Transverse colon (tissue), 4 donors: ENCODE results near the gene SLC6A17.

Experiments
- EP300 ChIP-seq: sonication (generic); formaldehyde crosslinking; IDR thresholded peaks from one replicate; pipeline ENCODE4 v1.6.1; 2017; ENCODE audit warnings: antibody characterized with exemption, low read depth
- POLR2A ChIP-seq: fragments of 450-650 bp; IDR thresholded peaks from one replicate; pipeline ENCODE4 v1.6.1; 2016; ENCODE audit warnings: antibody characterized with exemption, mild to moderate bottlenecking, moderate library complexity
- POLR2AphosphoS5 ChIP-seq, 3 donors: sonication (generic); formaldehyde crosslinking; IDR thresholded peaks; one replicate each; pipeline ENCODE4 v1.6.1; 2016; ENCODE audit warnings: antibody characterized with exemption in 3 of 3
- TF ChIP-seq, protein P1 (sequence below), 5 experiments: fragments of 200-600 bp in 3 of 5; fragments of 450-650 bp in 2 of 5; sonication (generic) in 3 of 5; IDR thresholded peaks; 1 replicate in 2 of 5; 2 replicates in 3 of 5; pipeline ENCODE4 v1.5.1; 2016 to 2017; ENCODE audit warnings: antibody characterized with exemption in 5 of 5, inconsistent platforms in 3 of 5, mild to moderate bottlenecking in 2 of 5, moderate library complexity in 1 of 5

- TF ChIP-seq, protein P1, sequence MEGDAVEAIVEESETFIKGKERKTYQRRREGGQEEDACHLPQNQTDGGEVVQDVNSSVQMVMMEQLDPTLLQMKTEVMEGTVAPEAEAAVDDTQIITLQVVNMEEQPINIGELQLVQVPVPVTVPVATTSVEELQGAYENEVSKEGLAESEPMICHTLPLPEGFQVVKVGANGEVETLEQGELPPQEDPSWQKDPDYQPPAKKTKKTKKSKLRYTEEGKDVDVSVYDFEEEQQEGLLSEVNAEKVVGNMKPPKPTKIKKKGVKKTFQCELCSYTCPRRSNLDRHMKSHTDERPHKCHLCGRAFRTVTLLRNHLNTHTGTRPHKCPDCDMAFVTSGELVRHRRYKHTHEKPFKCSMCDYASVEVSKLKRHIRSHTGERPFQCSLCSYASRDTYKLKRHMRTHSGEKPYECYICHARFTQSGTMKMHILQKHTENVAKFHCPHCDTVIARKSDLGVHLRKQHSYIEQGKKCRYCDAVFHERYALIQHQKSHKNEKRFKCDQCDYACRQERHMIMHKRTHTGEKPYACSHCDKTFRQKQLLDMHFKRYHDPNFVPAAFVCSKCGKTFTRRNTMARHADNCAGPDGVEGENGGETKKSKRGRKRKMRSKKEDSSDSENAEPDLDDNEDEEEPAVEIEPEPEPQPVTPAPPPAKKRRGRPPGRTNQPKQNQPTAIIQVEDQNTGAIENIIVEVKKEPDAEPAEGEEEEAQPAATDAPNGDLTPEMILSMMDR (IDR thresholded peaks at IDR 0.05), result no peak
- no peak for TF ChIP-seq EP300
- TF ChIP-seq POLR2AphosphoS5 (IDR thresholded peaks at IDR 0.05), result no peak
- TF ChIP-seq POLR2A, result no peak
Observed at GRCh38 chr1:110159168-110159567, 8.9 kb downstream of the SLC6A17 start.
